HG02943 (cell line): ENCODE measurements around the gene MAPRE2.
"Not testable (repeated sequence)": the region's sequence is repeated elsewhere in the genome, so short reads cannot be mapped to it uniquely, and the experiment has no call there.

Experiments
- ATAC-seq: cut with Tn5 transposase; IDR thresholded peaks from one replicate; pipeline ENCODE4 v1.9.1; 2021; ENCODE audit warnings: mild to moderate bottlenecking, low read depth, moderate library complexity; ENCODE audit not compliant: unreplicated experiment

Gene MAPRE2

GRCh38 chr18:35141567-35142274, 100.5 kb downstream of the MAPRE2 start:
- ATAC-seq, result no peak

- ATAC-seq, result no peak
These were observed 101.0 kb downstream of the MAPRE2 start for GRCh38 chr18:35142275-35142615.

DNA sequence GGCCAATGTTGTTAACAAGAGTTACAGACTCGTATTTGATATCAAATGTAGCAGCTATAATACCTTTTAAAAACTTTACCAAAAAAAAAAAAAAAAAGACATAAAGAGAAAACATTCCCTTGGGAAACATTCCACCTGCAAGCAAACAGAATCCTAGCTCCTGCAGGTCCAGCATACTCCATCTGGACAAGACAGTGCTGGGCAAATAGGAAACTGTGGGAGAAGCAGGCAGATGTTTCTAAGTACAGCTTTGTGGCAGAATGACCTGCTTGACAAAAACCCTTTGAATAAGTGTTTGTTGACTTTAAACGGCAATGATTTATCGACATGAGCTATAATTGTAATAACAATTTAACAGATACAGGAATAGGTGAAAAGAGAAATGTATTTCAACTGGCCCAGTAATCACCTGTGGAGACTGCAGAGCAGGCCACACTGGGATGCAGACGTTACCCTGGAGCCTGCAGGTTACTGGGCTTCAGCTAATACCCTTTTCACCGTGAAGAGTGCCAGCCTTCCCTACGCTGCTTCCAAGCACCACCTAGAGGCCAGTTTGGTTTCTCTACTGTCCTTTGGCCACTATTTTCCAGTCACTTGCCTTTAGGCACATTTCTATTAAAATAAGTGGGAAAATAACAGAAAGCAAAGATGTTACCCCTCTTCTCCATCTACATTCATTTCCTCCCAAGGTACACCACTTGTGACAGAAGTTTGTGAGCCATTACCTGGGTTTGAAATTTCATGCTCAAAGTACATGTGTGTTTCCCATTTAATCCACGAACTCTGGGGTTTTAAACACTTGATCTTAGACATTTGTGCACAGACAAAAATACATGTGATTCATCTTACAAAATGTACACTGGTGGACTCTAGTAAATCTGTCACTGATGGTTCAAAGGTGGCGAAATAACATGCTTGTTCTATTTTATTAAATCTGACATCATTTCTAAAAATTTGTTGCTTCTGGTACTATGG, 102.7 kb downstream of the MAPRE2 start:
- ATAC-seq, result no peak

- no peak for ATAC-seq
These were observed 103.5 kb downstream of the MAPRE2 start for GRCh38 chr18:35144698-35145097.

GRCh38 chr18:35150195-35150594, 109.0 kb downstream of the MAPRE2 start:
- not testable (repeated sequence) for ATAC-seq

DNA sequence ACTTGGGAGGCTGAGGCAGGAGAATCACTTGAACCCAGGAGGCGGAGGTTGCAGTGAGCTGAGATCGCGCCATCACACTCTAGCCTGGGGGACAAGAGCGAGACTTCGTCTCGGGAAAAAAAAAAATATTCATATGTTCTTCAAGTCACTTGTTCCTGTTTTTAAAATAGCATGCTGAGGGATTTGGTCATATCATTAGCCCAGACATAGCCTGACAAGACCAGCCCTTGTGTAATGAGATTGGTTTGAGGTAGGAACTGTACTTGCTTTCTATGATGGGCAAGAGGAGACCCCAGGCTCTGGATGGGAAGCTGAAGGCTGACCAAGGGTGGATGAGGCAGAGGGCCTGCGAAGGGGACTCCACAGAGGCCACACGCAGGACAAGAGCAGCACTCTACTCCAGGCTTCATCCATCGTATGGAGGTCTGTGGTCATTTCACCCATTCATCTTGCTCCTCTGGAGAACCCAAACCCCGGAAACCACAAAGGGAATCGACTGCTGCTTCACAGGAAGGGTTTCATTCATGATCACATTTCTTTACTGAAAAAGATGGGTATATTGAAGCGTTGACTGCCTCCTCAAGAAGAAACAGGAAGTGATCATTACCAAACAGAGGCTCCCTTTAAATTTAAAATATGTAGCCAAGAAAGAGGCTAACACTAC, 112.5 kb downstream of the MAPRE2 start:
- no peak for ATAC-seq

- no peak for ATAC-seq
These were observed 114.3 kb downstream of the MAPRE2 start for GRCh38 chr18:35155398-35156117.

DNA sequence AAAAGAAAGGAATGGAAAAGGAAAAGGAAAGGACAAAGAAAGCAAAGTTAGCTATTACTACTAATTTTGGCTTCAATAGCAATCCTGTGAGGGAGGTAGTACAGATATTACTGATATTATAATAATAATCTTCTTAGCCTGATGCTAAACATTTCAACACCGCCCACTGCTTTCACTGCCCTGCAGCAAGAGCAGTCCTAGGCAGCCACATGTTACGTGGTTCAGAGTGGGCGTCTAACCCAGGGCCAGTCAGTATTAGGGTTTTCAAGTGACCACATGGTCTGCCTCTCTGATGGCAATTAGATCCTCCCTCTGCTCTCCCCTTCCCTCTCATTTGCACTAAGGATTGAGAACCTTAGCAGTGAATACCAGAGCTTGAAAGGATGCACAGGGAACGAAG, 116.0 kb downstream of the MAPRE2 start:
- no peak for ATAC-seq

GRCh38 chr18:35158728-35159450, 117.7 kb downstream of the MAPRE2 start:
- no peak for ATAC-seq

GRCh38 chr18:35159782-35160181, 118.6 kb downstream of the MAPRE2 start:
- no peak for ATAC-seq

DNA sequence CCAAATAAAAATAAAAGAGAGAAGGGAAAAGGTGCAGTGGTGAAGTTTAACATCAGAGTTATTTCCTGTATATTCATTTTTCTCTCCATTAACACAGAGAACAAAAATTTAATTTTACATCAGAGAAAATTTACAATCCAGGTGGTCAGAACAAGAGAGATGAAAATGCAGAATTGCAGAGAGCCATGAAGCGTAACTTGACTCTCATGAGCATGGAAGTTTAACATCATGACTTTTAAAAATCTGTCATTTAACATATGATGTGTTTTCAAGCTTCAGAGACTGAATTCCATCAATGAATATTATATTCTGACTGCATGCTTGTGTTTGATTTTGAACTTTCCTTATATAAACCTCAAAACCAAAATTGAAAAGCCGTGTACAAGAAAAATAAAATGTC, 120.3 kb downstream of the MAPRE2 start:
- no peak for ATAC-seq

- no peak for ATAC-seq
These were observed 120.7 kb downstream of the MAPRE2 start for GRCh38 chr18:35161934-35162333.

- no peak for ATAC-seq
These were observed 121.9 kb downstream of the MAPRE2 start for GRCh38 chr18:35163014-35163539.

DNA sequence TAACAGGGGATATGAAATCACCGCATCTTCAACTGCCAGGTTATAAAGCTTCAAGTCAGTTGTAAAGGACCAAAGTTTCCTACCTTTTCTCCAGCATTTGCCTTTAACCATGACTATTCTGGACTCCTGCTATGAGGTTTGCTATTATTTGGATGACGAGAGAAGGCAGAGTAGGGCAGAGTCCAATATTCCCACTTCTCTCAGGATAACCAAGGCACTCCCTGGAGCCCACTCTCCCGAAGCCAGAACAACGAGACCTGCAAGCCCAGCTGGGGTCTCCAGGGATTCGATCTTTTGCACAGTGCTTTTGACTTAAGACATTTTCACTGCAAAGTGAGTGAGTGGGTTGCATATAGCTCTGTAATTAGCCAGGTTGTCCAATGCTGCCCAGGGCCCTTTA, 122.5 kb downstream of the MAPRE2 start:
- no peak for ATAC-seq

DNA sequence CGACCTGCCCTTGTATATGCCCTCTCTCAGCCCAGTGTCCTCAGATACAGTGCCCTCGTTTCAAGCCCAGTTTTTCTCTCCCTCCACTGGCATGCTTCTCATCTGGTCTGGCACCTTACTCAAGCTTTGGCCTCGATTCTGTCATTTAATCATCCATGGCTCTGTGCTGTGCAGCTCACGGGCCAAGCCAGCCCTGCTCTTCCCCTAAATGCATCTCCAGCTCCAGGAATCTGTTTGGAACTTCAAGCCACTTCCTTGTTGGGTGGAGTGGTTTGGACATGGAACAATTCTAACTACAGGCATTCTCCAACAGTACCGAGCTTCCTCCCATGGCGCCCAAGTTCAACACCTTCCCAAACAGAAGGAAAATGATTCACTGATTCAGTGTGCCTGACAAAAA, 122.9 kb downstream of the MAPRE2 start:
- ATAC-seq, result no peak

- ATAC-seq, result no peak
These were observed 126.1 kb downstream of the MAPRE2 start for GRCh38 chr18:35167332-35167731.

DNA sequence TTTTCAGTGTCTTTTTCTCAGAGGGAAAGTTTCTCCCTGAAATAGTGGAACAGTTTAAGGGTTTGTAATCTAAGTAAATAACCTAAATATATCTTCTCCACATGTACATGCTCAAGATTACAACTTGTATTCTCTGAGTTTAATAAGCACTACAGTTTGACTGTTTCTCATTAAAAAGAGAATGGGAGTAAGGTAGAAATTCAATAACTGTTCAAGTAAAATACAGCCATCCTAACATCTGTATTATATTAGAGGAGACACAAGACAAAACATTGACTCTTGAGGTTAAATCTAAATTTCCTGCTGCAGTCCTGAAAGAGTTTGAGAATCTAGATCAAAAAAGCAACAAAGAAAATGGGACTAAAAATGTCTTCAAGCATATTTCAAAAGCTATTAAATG, 126.6 kb downstream of the MAPRE2 start:
- no peak for ATAC-seq

GRCh38 chr18:35170323-35170722, 129.1 kb downstream of the MAPRE2 start:
- ATAC-seq, result not testable (repeated sequence)

DNA sequence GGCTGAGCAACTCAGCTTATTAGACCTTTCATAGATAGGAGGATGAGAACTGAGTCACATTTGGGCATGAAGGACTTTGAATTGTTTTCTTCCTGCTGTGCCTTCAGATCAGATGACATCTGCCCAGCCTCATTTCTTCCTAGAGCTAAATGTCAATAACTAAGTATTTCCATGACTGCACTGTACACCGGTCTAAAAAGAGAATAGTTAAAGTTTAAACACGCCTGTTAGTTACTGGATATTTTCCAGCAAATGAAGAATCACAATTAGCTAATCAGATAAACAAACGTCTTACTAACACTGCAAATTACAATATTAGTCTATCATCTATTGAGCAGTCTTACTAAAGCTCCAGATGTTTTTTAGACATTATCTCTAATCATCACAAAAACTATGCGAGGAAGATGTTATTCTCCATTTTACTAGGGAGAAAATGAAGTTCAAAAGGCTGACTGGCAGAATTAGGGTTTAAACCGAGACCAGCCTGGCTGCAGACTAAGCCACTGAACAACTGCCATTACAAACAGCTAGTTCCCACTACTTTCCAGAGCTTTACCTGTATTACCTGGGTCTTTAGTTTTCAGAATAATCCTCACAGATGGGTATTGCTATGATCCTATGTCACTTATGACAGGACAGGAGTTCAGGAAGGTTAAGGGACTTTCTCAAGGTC, 130.2 kb downstream of the MAPRE2 start:
- no peak for ATAC-seq
